Right lobe of liver (tissue), 4 donors: ENCODE results near the gene ZNF219.

Experiments used
- POLR2A ChIP-seq: fragments of 450-650 bp; IDR thresholded peaks from one replicate; pipeline ENCODE4 v1.6.1; 2017; ENCODE audit warnings: antibody characterized with exemption, mild to moderate bottlenecking
- TF ChIP-seq, protein P1 (sequence below), 4 donors: fragments of 200-600 bp in 3 of 4; fragments of 450-650 bp in 1 of 4; IDR thresholded peaks; one replicate each; pipeline versions ENCODE4 v1.5.1 to v1.8.0; 2016 to 2022; ENCODE audit warnings: antibody characterized with exemption in 4 of 4, mild to moderate bottlenecking in 2 of 4
- donor health status: DM: no; HTN: no; CAD: no.
- donor health status: DM: no; HTN: no; CAD: no.
- donor health status: DM: no; HTN: yes; CAD: no.

DNA sequence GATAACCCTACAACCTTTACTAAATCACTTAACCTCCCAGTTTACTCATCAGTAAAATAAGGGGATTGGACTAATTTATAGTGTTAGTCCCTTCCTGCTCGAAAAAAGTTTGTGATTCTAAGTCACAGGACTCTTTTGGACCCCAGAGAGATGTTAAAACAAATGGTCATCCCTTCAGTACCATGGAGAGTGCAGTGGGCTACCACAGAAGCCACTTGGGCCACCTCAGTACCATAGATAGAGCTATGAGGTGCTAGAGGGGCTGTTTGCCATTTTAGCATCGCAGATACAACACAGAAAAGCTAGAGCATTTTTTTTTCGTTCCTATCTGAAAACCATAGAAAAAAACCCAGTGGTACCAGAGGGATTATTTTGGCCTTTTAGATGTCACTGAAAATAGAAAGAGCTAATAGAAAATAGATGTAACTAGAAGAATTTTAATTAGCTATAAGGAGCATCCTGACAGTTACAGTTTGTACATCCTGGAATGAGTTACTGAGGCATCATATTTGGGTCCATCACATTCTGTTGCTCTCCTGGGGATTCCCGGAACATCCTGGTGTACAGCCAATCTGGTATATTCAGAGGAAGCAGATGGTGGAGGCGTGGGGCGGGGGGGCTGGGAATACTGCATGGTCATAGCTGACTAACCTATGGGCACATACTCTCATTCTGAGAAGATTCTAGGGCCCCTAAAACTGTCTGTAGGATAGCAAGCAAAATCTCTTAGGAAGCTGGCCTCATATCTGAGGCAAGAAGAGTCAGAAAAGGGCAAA, 2.8 kb downstream of the ZNF219 start:
- TF ChIP-seq, protein P1, sequence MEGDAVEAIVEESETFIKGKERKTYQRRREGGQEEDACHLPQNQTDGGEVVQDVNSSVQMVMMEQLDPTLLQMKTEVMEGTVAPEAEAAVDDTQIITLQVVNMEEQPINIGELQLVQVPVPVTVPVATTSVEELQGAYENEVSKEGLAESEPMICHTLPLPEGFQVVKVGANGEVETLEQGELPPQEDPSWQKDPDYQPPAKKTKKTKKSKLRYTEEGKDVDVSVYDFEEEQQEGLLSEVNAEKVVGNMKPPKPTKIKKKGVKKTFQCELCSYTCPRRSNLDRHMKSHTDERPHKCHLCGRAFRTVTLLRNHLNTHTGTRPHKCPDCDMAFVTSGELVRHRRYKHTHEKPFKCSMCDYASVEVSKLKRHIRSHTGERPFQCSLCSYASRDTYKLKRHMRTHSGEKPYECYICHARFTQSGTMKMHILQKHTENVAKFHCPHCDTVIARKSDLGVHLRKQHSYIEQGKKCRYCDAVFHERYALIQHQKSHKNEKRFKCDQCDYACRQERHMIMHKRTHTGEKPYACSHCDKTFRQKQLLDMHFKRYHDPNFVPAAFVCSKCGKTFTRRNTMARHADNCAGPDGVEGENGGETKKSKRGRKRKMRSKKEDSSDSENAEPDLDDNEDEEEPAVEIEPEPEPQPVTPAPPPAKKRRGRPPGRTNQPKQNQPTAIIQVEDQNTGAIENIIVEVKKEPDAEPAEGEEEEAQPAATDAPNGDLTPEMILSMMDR (IDR thresholded peaks at IDR 0.05), result no peak
- TF ChIP-seq POLR2A, result no peak
